Measurements from ENCODE around the gene CBFA2T2. TPM values are rescaled to one million over a fixed set of nuclear protein-coding genes. Genes with fewer than 3 reads are reported as not detected.

The CBFA2T2 gene
- total RNA-seq, 3 donors from 2014 or later (not counting 1 experiment from before 2014, with no cell fraction given), result 16.5 to 27.5 (median 18.5) TPM

GRCh38 chr20:33655164-33655563 lies 165.3 kb downstream of the CBFA2T2 start:
- Histone ChIP-seq H3K4me1 (ENCODE audit: control insufficient read depth, insufficient read depth, low read length) (no peaks in the 10 kb centered on the region), H3K9me3 (ENCODE audit: control insufficient read depth, insufficient read depth, low read length) (no peaks in the 10 kb centered on the region), H3K27me3 (ENCODE audit: control insufficient read depth, insufficient read depth, low read length) (no peaks in the 10 kb centered on the region), H3K36me3 (ENCODE audit: control insufficient read depth, insufficient read depth, low read length) (no peaks in the 10 kb centered on the region), H3K4me3 (ENCODE audit: low read length) (no peak overlapping the region), H3K27ac (ENCODE audit: low read length) (no peak overlapping the region)
- intact Hi-C loops (cut with micrococcal nuclease), result no loop called here
- TF ChIP-seq CTCF (IDR thresholded peaks at IDR 0.05), result no peak
- Mint-ChIP-seq H3K4me1 (peaks cover 0 to 5% of the 10 kb centered on the region in 2 donors), H3K36me3 (no peaks in the 10 kb centered on the region), H3K27me3 (ENCODE audit: low read depth in 2 of 2) (no peaks in the 10 kb centered on the region), H3K9me3 (no peaks in the 10 kb centered on the region), H3K4me3 (no peak overlapping the region), H3K27ac (no peak overlapping the region)
- DNase-seq, result no peak
- ATAC-seq, result no peak
- WGBS (ENCODE audit: insufficient coverage), result 96% methylated on average over 4 of the region's 4 CpGs

GRCh38 chr20:33656010-33656782 lies 166.3 kb downstream of the CBFA2T2 start:
- Histone ChIP-seq H3K4me3 (ENCODE audit: low read length) (no peak overlapping the region), H3K4me1 (ENCODE audit: control insufficient read depth, insufficient read depth, low read length) (no peaks in the 10 kb centered on the region), H3K27ac (ENCODE audit: low read length) (no peak overlapping the region), H3K27me3 (ENCODE audit: control insufficient read depth, insufficient read depth, low read length) (no peaks in the 10 kb centered on the region), H3K9me3 (ENCODE audit: control insufficient read depth, insufficient read depth, low read length) (no peaks in the 10 kb centered on the region), H3K36me3 (ENCODE audit: control insufficient read depth, insufficient read depth, low read length) (no peaks in the 10 kb centered on the region)
- DNase-seq (no peak), ATAC-seq (no peak)
- Mint-ChIP-seq H3K9me3 (no peaks in the 10 kb centered on the region), H3K27me3 (ENCODE audit: low read depth in 2 of 2) (no peaks in the 10 kb centered on the region), H3K4me3 (no peak overlapping the region), H3K27ac (no peak overlapping the region), H3K4me1 (peaks cover 0 to 5% of the 10 kb centered on the region in 2 donors), H3K36me3 (no peaks in the 10 kb centered on the region)
- TF ChIP-seq CTCF (IDR thresholded peaks at IDR 0.05), result no peak
- intact Hi-C loops (cut with micrococcal nuclease), result no loop called here
- WGBS (ENCODE audit: insufficient coverage), result 96% methylated on average over 10 of the region's 10 CpGs

- peaks cover 0 to 5% of the 10 kb centered on the region in 2 donors for H3K4me1 Mint-ChIP-seq
- H3K4me3 Mint-ChIP-seq, result no peak overlapping the region
- Histone ChIP-seq H3K27me3 (ENCODE audit: control insufficient read depth, insufficient read depth, low read length) (no peaks in the 10 kb centered on the region), H3K27ac (ENCODE audit: low read length) (no peak overlapping the region), H3K4me1 (ENCODE audit: control insufficient read depth, insufficient read depth, low read length) (no peaks in the 10 kb centered on the region), H3K9me3 (ENCODE audit: control insufficient read depth, insufficient read depth, low read length) (no peaks in the 10 kb centered on the region), H3K4me3 (ENCODE audit: low read length) (no peak overlapping the region), H3K36me3 (ENCODE audit: control insufficient read depth, insufficient read depth, low read length) (no peaks in the 10 kb centered on the region)
- TF ChIP-seq CTCF (IDR thresholded peaks at IDR 0.05), result no peak
- H3K27me3 Mint-ChIP-seq (ENCODE audit: low read depth in 2 of 2), result no peaks in the 10 kb centered on the region
- no peak for ATAC-seq
- WGBS (ENCODE audit: insufficient coverage), result 94% methylated on average over 17 of the region's 17 CpGs
- no peak for DNase-seq
- H3K9me3 Mint-ChIP-seq, result no peaks in the 10 kb centered on the region
- intact Hi-C loops (cut with micrococcal nuclease), result no loop called here
- H3K36me3 Mint-ChIP-seq, result no peaks in the 10 kb centered on the region
- no peak overlapping the region for H3K27ac Mint-ChIP-seq
These were observed 167.1 kb downstream of the CBFA2T2 start for GRCh38 chr20:33656783-33657703.
